Lower lobe of right lung (tissue), 2 donors: ENCODE data around the gene ATP6V1C2. TPM values are rescaled to one million over a fixed set of nuclear protein-coding genes. Genes with fewer than 3 reads are reported as not detected.

ENCODE experiments used
- ATAC-seq, 2 donors: fragments of 200-7000 bp; cut with Tn5 transposase; one replicate each; pipeline ENCODE4 v1.9.1; 2020 to 2022; ENCODE audit warnings: mild to moderate bottlenecking in 2 of 2, moderate library complexity in 2 of 2
- DNase-seq: peaks from one replicate; pipeline ENCODE4 v3.0.0-alpha.2; 2020
- H3K27ac ChIP-seq: fragments of 200-600 bp; one replicate; pipeline ENCODE4 v1.8.0; 2022
- H3K27me3 ChIP-seq: fragments of 200-600 bp; one replicate; pipeline ENCODE4 v1.8.0; 2022; ENCODE audit warnings: low read depth
- H3K36me3 ChIP-seq: fragments of 200-600 bp; one replicate; pipeline ENCODE4 v1.8.0; 2022; ENCODE audit warnings: mild to moderate bottlenecking
- H3K4me1 ChIP-seq: fragments of 200-600 bp; one replicate; pipeline ENCODE4 v1.8.0; 2022
- H3K4me3 ChIP-seq: fragments of 200-600 bp; one replicate; pipeline ENCODE4 v1.8.0; 2022; ENCODE audit warnings: mild to moderate bottlenecking
- H3K9me3 ChIP-seq: fragments of 200-600 bp; one replicate; pipeline ENCODE4 v1.8.0; 2022
- intact Hi-C: fragments of 100-400 bp; cut with DNase I; formaldehyde crosslinking; loops from one replicate; pipeline ENCODE4 v1.11.0; 2022
- total RNA-seq: library from RNA; stranded (reverse); fragmentation: NEBNext Ultra II Directional; extraction: Animal tissue kit (Norgen Biotek cat#: 25700); gene quantifications from one replicate; pipeline ENCODE4 v1.2.1, GENCODE V29; 2021
- TF ChIP-seq, protein P1 (sequence below): fragments of 200-600 bp; IDR thresholded peaks from one replicate; pipeline ENCODE4 v1.8.0; 2022; ENCODE audit warnings: antibody characterized with exemption, mild to moderate bottlenecking
- donor health status: DM: no; HTN: yes; CAD: no; lungs with severe emphysema.

Gene ATP6V1C2
- total RNA-seq, 1 donor from 2014 or later, result 1.7 TPM

DNA sequence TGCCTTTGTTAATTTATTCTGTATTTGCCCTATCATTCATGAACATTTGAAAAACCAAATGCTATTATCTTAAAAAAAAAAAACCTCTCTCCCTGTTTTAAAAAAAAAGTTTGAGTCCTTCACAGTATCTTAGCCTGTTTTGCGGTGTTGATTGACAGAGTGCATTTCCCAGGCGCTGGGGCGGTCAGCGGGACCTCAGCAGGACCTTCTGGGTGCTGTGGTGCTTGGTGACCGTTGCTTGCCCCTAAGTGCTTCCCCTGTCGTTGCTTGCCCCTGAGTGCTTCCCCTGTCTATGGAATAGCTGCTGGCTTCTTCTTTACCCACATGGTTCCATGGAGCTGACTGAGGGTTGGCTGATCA lies 12.1 kb downstream of the ATP6V1C2 start:
- no peak for DNase-seq
- intact Hi-C loops, result no loop called here

DNA sequence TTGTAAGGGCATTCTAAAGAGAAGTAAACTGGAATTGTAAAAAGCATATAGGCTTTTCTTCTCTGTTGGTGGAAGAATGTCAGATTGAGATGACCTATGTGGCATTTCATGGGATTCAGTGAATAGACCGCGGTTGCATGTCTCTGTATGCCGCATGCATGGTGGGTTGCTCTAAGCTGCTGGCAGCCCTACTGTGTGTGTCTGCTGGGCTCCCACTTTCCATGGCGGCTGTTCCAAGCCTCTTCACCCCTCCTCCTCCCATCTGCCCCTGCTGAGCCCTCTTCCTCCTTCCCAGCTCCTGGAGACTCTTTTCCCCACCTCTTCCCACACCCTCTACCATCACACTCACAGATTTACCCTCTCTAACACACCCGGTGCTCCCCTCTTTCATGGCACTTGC lies 12.6 kb downstream of the ATP6V1C2 start:
- no peak for ATAC-seq

More for the DNA sequence above, 12.1 kb downstream of the ATP6V1C2 start:
- Histone ChIP-seq H3K9me3 (no peaks in the 10 kb centered on the region), H3K4me3 (no peak overlapping the region), H3K27me3 (no peaks in the 10 kb centered on the region), H3K36me3 (no peaks in the 10 kb centered on the region), H3K4me1 (no peaks in the 10 kb centered on the region), H3K27ac (no peak overlapping the region)
- TF ChIP-seq, protein P1, sequence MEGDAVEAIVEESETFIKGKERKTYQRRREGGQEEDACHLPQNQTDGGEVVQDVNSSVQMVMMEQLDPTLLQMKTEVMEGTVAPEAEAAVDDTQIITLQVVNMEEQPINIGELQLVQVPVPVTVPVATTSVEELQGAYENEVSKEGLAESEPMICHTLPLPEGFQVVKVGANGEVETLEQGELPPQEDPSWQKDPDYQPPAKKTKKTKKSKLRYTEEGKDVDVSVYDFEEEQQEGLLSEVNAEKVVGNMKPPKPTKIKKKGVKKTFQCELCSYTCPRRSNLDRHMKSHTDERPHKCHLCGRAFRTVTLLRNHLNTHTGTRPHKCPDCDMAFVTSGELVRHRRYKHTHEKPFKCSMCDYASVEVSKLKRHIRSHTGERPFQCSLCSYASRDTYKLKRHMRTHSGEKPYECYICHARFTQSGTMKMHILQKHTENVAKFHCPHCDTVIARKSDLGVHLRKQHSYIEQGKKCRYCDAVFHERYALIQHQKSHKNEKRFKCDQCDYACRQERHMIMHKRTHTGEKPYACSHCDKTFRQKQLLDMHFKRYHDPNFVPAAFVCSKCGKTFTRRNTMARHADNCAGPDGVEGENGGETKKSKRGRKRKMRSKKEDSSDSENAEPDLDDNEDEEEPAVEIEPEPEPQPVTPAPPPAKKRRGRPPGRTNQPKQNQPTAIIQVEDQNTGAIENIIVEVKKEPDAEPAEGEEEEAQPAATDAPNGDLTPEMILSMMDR, result no peak
- ATAC-seq, result no peak

DNA sequence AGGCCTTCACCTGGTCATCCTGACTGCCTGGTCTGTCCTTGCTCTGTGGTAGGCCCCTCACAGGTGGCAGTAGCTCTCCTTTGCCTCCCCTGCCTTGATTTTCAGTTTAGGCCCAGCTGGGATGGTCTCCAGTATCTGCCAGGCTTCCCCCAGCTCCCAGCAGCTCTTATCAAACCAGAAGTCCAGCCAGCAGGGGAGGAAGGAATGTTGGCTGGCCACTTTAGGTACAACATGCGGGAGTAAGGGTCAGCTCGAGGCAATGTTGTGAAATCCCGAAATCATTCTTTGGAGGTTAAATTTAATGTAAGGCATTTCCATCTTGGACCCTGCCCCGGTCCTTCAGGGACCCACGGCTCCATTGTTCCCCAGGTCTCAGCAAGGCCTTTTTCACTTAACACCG lies 16.8 kb downstream of the ATP6V1C2 start:
- TF ChIP-seq, protein P1, result no peak
- no peak for DNase-seq
- H3K36me3 ChIP-seq, result no peaks in the 10 kb centered on the region
- no peaks in the 10 kb centered on the region for H3K9me3 ChIP-seq
- no peak overlapping the region for H3K4me3 ChIP-seq
- H3K4me1 ChIP-seq, result no peaks in the 10 kb centered on the region
- peak in 1 of 2 donors; percentile 36 for ATAC-seq
- intact Hi-C loops, result no loop called here
- no peaks in the 10 kb centered on the region for H3K27me3 ChIP-seq
- no peak overlapping the region for H3K27ac ChIP-seq

More for the DNA sequence above, 12.6 kb downstream of the ATP6V1C2 start:
- Histone ChIP-seq H3K27ac (no peak overlapping the region), H3K4me3 (no peak overlapping the region), H3K9me3 (no peaks in the 10 kb centered on the region), H3K27me3 (no peaks in the 10 kb centered on the region), H3K36me3 (no peaks in the 10 kb centered on the region), H3K4me1 (no peaks in the 10 kb centered on the region)
- TF ChIP-seq, protein P1, result no peak
- intact Hi-C loops, result no loop called here
- no peak for DNase-seq

DNA sequence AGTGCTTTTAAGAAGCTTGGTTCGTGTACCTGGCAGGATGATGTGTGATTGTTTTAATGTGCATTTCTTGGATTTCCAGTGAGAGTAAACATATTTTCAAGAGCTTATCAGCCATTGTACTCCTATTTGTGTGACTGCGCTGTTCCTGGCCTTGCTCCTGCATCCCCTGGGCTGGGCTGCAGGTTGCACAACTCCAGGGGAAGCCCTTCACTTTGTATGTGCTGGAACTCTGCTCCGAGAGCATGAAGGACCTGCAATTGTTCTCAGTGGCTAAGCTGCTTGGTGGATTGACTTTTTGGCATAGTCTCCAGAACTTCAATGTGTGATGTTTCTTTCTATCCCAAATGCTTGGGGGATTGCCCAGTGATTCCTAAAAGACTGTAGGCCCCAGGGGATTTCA lies 18.8 kb downstream of the ATP6V1C2 start:
- H3K4me3 ChIP-seq, result no peak overlapping the region
- H3K36me3 ChIP-seq, result no peaks in the 10 kb centered on the region
- ATAC-seq (peak; percentile 77), DNase-seq (no peak)
- H3K4me1 ChIP-seq, result no peaks in the 10 kb centered on the region
- no peaks in the 10 kb centered on the region for H3K27me3 ChIP-seq
- H3K9me3 ChIP-seq, result no peaks in the 10 kb centered on the region
- intact Hi-C loops, result no loop called here
- TF ChIP-seq, protein P1, result no peak
- no peak overlapping the region for H3K27ac ChIP-seq

DNA sequence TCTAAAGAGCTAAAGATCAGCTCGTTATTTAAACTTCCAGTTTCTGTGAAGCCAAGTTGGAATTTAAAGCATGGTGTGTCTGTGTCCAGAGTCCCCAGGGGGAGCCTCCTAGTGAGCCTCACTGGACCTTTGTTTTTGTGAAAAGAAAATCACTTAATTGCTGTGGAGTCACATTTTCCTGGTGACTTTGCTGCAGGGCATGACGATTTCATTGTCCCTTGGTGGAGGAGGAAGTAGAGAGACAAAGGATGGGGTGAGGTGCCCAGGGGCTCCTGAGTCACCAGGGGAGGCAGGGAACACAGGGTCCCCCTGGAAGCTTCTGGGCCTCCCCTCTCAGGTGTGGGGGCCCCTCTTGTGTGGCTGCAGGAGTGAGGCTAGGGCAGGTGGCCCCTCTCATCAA lies 19.7 kb downstream of the ATP6V1C2 start:
- TF ChIP-seq, protein P1, result no peak
- Histone ChIP-seq H3K27me3 (no peaks in the 10 kb centered on the region), H3K36me3 (no peaks in the 10 kb centered on the region), H3K4me1 (no peaks in the 10 kb centered on the region), H3K9me3 (no peaks in the 10 kb centered on the region), H3K27ac (no peak overlapping the region), H3K4me3 (no peak overlapping the region)
- intact Hi-C loops, result no loop called here
- ATAC-seq, result peak in 1 of 2 donors; percentile 13
- DNase-seq, result no peak

DNA sequence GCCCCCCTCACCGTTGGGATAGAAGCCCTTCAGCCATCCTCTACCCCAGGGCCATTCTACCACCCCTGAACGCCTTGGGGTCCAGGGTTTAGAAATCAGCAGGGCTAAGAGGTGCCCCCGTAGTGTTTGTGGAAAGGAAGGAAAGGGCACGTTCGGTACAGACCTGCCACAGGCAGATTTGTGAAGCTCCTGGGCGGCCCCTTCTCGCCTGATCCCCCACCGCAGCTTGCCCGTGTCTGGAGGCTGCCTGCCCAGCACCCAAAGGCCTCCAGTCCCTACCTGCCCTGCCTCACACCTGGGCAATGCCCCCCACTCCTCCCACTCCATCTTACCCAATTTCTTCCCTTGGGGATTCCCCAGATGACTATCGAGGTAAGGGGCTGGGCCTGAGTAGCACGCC lies 21.2 kb downstream of the ATP6V1C2 start:
- Histone ChIP-seq H3K9me3 (no peaks in the 10 kb centered on the region), H3K36me3 (no peaks in the 10 kb centered on the region), H3K4me3 (no peak overlapping the region), H3K27me3 (no peaks in the 10 kb centered on the region), H3K4me1 (no peaks in the 10 kb centered on the region), H3K27ac (no peak overlapping the region)
- TF ChIP-seq, protein P1, result no peak
- DNase-seq, result no peak
- ATAC-seq, result no peak
- intact Hi-C loops, result no loop called here
